GM12878 (cell line): ENCODE measurements around the gene ZBTB32. TPM values are rescaled to one million over a fixed set of nuclear protein-coding genes. Genes with fewer than 3 reads are reported as not detected.

Experiments used
- BRCA1 ChIP-seq: IDR thresholded peaks from 2 replicates; pipeline ENCODE4 v1.6.1; 2011; ENCODE audit warnings: low read depth, low read length, improper control_type of control experiment
- CBFB ChIP-seq: IDR thresholded peaks from 2 replicates; pipeline ENCODE4 v1.6.1; 2016; ENCODE audit warnings: antibody characterized with exemption, low read depth
- CEBPB ChIP-seq, 2 experiments: fragments of 150-350 bp in 1 of 2; IDR thresholded peaks; 2 replicates each; pipeline ENCODE4 v1.6.1; 2012 to 2014; ENCODE audit warnings: low read depth in 2 of 2, low read length in 2 of 2, borderline replicate concordance in 1 of 2, inconsistent platforms in 1 of 2
- EP300 ChIP-seq, 2 experiments: fragments of 150-350 bp in 1 of 2; IDR thresholded peaks; 2 replicates each; pipeline ENCODE4 v1.6.1; 2011 to 2012; ENCODE audit warnings: low read depth in 2 of 2, low read length in 2 of 2, borderline replicate concordance in 1 of 2, improper control_type of control experiment in 1 of 2, inconsistent platforms in 1 of 2; ENCODE audit not compliant: control insufficient read depth in 1 of 2
- HDGF ChIP-seq: fragments of 450-650 bp; IDR thresholded peaks from 2 replicates; pipeline ENCODE4 v1.6.1; 2016; ENCODE audit warnings: antibody characterized with exemption
- IKZF1 ChIP-seq: fragments of 450-650 bp; conservative IDR thresholded peaks from 2 replicates; pipeline ENCODE4 v1.6.1; 2017; ENCODE audit warnings: antibody characterized with exemption, mild to moderate bottlenecking
- IKZF2 ChIP-seq, 2 experiments: fragments of 450-650 bp; IDR thresholded peaks; 2 replicates each; pipeline ENCODE4 v1.6.1; 2017; ENCODE audit warnings: mild to moderate bottlenecking in 2 of 2, moderate library complexity in 2 of 2
- MYB ChIP-seq: fragments of 150-350 bp; IDR thresholded peaks from 2 replicates; pipeline ENCODE4 v1.6.1; 2014; ENCODE audit warnings: mild to moderate bottlenecking, low read depth, low read length, borderline replicate concordance
- POU2F2 ChIP-seq: IDR thresholded peaks from 3 replicates; pipeline ENCODE4 v1.6.1; 2011; ENCODE audit warnings: low read depth, mild to moderate bottlenecking, low read length, borderline replicate concordance
- RBBP5 ChIP-seq: fragments of 200-600 bp; sonication (generic); conservative IDR thresholded peaks from 2 replicates; pipeline ENCODE4 v1.6.1; 2016
- RCOR1 ChIP-seq: conservative IDR thresholded peaks from 2 replicates; pipeline ENCODE4 v1.6.1; 2012; ENCODE audit warnings: low read depth, low read length, improper control_type of control experiment
- SMC3 ChIP-seq: IDR thresholded peaks from 2 replicates; pipeline ENCODE4 v1.6.1; 2011; ENCODE audit warnings: low read length, improper control_type of control experiment, borderline replicate concordance
- SPI1 ChIP-seq: IDR thresholded peaks from 2 replicates; pipeline ENCODE4 v1.6.1; 2011; ENCODE audit warnings: low read depth, mild to moderate bottlenecking, low read length, moderate library complexity, borderline replicate concordance; ENCODE audit not compliant: insufficient read depth
- TAF1 ChIP-seq: IDR thresholded peaks from 2 replicates; pipeline ENCODE4 v1.6.1; 2011; ENCODE audit warnings: mild to moderate bottlenecking, low read depth, low read length, borderline replicate concordance
- ZNF24 ChIP-seq: fragments of 450-650 bp; IDR thresholded peaks from 2 replicates; pipeline ENCODE4 v1.6.1; 2017; ENCODE audit warnings: antibody characterized with exemption, mild to moderate bottlenecking
- ZNF384 ChIP-seq: IDR thresholded peaks from 2 replicates; pipeline ENCODE4 v1.6.1; 2012; ENCODE audit warnings: low read depth, mild to moderate bottlenecking, low read length, improper control_type of control experiment, borderline replicate concordance
- ZZZ3 ChIP-seq: IDR thresholded peaks from 2 replicates; pipeline ENCODE4 v1.6.1; 2011; ENCODE audit warnings: low read depth; ENCODE audit not compliant: control insufficient read depth, insufficient read length
- polyA plus RNA-seq, 11 experiments: library from polyadenylated mRNA; depleted of rRNA in 4 of 11; unstranded in 6 of 11; stranded (reverse) in 5 of 11; fragments of >200 nt; fragmentation: Nextera tagmentation in 4 of 11; fragmentation: Illumina TruSeq in 1 of 11; extraction: Ambion mirVana in 4 of 11; extraction: Trizol in 1 of 11; gene quantifications; 1 replicate in 1 of 11; 2 replicates in 10 of 11; pipeline versions ENCODE4 v1.2.1 to v1.2.3, GENCODE V29; 2011 to 2016; ENCODE audit warnings: inconsistent platforms in 2 of 11, missing spikeins in 2 of 11, low read depth in 1 of 11
- total RNA-seq, 4 experiments: library from RNA; depleted of rRNA in 3 of 4; stranded (reverse); fragments of >200 nt in 3 of 4; fragmentation: Illumina TruSeq in 1 of 4; extraction: Trizol in 1 of 4; gene quantifications; 2 replicates each; pipeline versions ENCODE4 v1.2.1 to v1.2.3, GENCODE V29; 2013 to 2021
- TF ChIP-seq, protein P1 (sequence below): fragments of 450-650 bp; conservative IDR thresholded peaks from 2 replicates; pipeline ENCODE4 v1.6.1; 2017; ENCODE audit warnings: mild to moderate bottlenecking, moderate library complexity
- TF ChIP-seq, protein P2 (sequence below): fragments of 450-650 bp; IDR thresholded peaks from 2 replicates; pipeline ENCODE4 v1.6.1; 2017; ENCODE audit warnings: mild to moderate bottlenecking, low read depth, inconsistent platforms; ENCODE audit not compliant: poor library complexity, severe bottlenecking
- TF ChIP-seq, protein P3 (sequence below): fragments of 150-350 bp; IDR thresholded peaks from 2 replicates; pipeline ENCODE4 v1.6.1; 2016; ENCODE audit warnings: low read depth, low read length
- TF ChIP-seq, protein P4 (sequence below): IDR thresholded peaks from 2 replicates; pipeline ENCODE4 v1.6.1; 2011; ENCODE audit warnings: low read depth, low read length, improper control_type of control experiment, borderline replicate concordance

The ZBTB32 gene
- total and polyA plus RNA-seq, 10 of the 15 experiments (the other 5 are each of a cell fraction or from before 2014, with no cell fraction given): 1.0 to 46.7 (median 16.0) TPM

DNA sequence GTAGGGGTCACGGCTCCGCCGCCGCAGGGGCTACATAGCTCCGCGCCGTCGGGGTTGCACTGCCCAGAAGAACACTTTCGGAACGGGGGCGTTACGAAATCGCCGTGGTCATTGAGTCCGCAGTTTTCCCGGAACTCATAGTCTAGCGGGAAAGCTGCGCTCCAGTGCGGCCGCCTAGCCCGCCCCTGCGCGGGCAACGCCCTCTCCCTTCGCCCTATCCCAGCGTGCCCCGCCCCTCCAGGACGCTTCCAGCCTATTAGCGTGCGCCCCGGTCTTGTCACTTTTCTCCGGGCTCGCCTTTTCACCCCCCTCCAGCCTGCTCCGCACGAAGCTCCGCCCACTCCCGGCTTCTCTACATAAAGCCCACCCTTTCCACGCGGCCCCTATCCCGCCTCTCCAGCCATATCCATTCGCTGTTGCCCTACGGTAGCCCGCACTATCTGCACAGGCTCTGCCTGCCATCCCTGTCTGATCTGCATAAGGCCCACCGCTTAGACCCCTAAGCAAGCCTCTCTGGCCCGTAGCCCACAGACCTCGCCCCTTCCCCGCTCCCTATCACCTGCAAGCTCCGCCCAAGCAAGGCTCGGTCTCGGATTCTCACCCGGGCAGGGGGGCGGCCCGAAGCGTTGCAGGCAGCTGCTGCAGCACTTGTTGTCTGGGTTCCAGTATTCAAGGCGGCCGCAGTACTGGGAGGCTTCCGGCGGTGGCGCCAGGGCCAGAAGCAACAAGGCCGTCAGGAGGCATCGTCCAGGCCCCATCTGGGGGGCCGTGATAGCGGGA lies 36.3 kb downstream of the ZBTB32 start (continued):
- TF ChIP-seq, protein P1, sequence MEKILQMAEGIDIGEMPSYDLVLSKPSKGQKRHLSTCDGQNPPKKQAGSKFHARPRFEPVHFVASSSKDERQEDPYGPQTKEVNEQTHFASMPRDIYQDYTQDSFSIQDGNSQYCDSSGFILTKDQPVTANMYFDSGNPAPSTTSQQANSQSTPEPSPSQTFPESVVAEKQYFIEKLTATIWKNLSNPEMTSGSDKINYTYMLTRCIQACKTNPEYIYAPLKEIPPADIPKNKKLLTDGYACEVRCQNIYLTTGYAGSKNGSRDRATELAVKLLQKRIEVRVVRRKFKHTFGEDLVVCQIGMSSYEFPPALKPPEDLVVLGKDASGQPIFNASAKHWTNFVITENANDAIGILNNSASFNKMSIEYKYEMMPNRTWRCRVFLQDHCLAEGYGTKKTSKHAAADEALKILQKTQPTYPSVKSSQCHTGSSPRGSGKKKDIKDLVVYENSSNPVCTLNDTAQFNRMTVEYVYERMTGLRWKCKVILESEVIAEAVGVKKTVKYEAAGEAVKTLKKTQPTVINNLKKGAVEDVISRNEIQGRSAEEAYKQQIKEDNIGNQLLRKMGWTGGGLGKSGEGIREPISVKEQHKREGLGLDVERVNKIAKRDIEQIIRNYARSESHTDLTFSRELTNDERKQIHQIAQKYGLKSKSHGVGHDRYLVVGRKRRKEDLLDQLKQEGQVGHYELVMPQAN: peak; percentile 83
- TF ChIP-seq, protein P2, sequence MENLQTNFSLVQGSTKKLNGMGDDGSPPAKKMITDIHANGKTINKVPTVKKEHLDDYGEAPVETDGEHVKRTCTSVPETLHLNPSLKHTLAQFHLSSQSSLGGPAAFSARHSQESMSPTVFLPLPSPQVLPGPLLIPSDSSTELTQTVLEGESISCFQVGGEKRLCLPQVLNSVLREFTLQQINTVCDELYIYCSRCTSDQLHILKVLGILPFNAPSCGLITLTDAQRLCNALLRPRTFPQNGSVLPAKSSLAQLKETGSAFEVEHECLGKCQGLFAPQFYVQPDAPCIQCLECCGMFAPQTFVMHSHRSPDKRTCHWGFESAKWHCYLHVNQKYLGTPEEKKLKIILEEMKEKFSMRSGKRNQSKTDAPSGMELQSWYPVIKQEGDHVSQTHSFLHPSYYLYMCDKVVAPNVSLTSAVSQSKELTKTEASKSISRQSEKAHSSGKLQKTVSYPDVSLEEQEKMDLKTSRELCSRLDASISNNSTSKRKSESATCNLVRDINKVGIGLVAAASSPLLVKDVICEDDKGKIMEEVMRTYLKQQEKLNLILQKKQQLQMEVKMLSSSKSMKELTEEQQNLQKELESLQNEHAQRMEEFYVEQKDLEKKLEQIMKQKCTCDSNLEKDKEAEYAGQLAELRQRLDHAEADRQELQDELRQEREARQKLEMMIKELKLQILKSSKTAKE: no peak
- TF ChIP-seq TAF1 (peak; percentile 74), HDGF (peak; percentile 99), ZNF24 (no peak), SMC3 (no peak), ZZZ3 (no peak), MYB (no peak), ZNF384 (no peak), RBBP5 (no peak), IKZF1 (peak; percentile 61), BRCA1 (no peak), IKZF2 (IDR thresholded peaks at IDR 0.05) (peak in 1 of 2 experiments; percentile 17; a peak in 2 of 4 replicates), RCOR1 (no peak), SPI1 (no peak), EP300 (IDR thresholded peaks at IDR 0.05; ENCODE audit: borderline replicate concordance in 1 of 2, control insufficient read depth in 1 of 2, low read depth in 2 of 2, low read length in 2 of 2) (no peak), POU2F2 (peak; percentile 24; the same call in 1 of the 3 replicates), CBFB (peak; percentile 59; the same call in 1 of the 2 replicates), CEBPB (IDR thresholded peaks at IDR 0.05; ENCODE audit: borderline replicate concordance in 1 of 2, low read depth in 2 of 2, low read length in 2 of 2) (no peak)
- TF ChIP-seq, protein P3, sequence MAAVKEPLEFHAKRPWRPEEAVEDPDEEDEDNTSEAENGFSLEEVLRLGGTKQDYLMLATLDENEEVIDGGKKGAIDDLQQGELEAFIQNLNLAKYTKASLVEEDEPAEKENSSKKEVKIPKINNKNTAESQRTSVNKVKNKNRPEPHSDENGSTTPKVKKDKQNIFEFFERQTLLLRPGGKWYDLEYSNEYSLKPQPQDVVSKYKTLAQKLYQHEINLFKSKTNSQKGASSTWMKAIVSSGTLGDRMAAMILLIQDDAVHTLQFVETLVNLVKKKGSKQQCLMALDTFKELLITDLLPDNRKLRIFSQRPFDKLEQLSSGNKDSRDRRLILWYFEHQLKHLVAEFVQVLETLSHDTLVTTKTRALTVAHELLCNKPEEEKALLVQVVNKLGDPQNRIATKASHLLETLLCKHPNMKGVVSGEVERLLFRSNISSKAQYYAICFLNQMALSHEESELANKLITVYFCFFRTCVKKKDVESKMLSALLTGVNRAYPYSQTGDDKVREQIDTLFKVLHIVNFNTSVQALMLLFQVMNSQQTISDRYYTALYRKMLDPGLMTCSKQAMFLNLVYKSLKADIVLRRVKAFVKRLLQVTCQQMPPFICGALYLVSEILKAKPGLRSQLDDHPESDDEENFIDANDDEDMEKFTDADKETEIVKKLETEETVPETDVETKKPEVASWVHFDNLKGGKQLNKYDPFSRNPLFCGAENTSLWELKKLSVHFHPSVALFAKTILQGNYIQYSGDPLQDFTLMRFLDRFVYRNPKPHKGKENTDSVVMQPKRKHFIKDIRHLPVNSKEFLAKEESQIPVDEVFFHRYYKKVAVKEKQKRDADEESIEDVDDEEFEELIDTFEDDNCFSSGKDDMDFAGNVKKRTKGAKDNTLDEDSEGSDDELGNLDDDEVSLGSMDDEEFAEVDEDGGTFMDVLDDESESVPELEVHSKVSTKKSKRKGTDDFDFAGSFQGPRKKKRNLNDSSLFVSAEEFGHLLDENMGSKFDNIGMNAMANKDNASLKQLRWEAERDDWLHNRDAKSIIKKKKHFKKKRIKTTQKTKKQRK: no peak
- TF ChIP-seq, protein P4, sequence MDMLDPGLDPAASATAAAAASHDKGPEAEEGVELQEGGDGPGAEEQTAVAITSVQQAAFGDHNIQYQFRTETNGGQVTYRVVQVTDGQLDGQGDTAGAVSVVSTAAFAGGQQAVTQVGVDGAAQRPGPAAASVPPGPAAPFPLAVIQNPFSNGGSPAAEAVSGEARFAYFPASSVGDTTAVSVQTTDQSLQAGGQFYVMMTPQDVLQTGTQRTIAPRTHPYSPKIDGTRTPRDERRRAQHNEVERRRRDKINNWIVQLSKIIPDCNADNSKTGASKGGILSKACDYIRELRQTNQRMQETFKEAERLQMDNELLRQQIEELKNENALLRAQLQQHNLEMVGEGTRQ: no peak
